ENCODE results near the gene VIPAS39. TPM values are rescaled to one million over a fixed set of nuclear protein-coding genes. Genes with fewer than 3 reads are reported as not detected.

VIPAS39 gene
- total RNA-seq, 1 experiment from 2014 or later, result 16.7 TPM

DNA sequence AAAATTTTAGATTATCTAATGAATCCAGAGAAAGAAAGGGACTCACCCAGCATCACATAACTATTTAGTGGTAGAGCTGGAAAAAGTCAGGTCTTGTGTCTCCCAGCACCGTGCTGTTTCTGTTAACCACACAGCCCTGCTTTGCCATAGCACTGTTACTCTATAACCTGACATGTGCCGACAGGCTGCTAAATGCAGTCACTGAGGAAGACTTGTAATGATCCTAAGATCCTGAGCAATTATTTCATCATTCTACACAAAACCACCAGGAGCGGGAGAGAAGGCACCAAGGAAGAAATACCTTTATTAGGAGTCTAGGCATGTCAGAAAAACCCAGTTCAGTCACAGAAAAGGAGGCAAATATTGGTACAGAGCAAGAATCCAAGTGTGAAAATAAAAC lies 31.0 kb downstream of the VIPAS39 start:
- no TSS peak for BruUV-seq (replicated peaks)
- H3K4me3 ChIP-seq (ENCODE audit: low read depth, low read length, poor library complexity, severe bottlenecking), result no peak overlapping the region
- intact Hi-C loops (cut with micrococcal nuclease; ENCODE audit: unreplicated experiment), result no loop called here
- CTCF ChIA-PET, result no interaction called here
- no peaks in the 10 kb centered on the region for H3K27me3 ChIP-seq (replicated peaks; ENCODE audit: insufficient read depth, low read depth, low read length, poor library complexity)
- H3K36me3 ChIP-seq (ENCODE audit: insufficient read depth, low read length, poor library complexity, severe bottlenecking), result peaks cover 37% of the 10 kb centered on the region
- DNase-seq (ENCODE audit: low spot score), result no peak
- no peak overlapping the region for H3K27ac ChIP-seq (ENCODE audit: low read depth, low read length, poor library complexity, severe bottlenecking)
- POLR2A ChIA-PET (ENCODE audit: low non-redundant PET), result no interaction called here
- TF ChIP-seq CTCF (conservative IDR thresholded peaks at IDR 0.05; ENCODE audit: low read depth, low read length), result no peak
- no peak for TF ChIP-seq EZH2 (IDR thresholded peaks at IDR 0.05; ENCODE audit: borderline replicate concordance, low read depth, low read length, poor library complexity, severe bottlenecking)
- H3K9me3 ChIP-seq (ENCODE audit: low read depth, low read length, poor library complexity, severe bottlenecking), result no peaks in the 10 kb centered on the region
- H3K4me1 ChIP-seq (ENCODE audit: insufficient read depth, low read length, poor library complexity, severe bottlenecking), result no peaks in the 10 kb centered on the region

DNA sequence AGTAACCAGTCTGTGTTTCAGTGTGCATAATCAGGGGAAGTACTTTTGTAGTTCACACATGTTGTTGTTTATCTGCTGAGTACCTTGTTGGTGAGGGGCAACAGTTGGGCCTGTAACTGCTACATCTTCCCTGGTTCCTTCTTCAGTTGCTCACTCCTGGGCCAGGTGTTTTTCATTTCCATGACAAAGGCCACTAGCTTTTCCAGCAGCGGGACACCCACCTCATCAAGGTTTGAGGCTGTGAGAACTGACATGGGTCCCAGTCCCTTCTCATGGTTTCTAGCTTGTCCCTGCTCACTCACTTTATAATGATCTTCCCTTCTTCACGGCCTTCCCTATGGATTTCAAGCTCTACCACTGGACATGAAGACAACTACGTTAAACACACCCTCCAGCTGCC lies 32.5 kb downstream of the VIPAS39 start:
- BruUV-seq (replicated peaks), result no TSS peak
- CTCF ChIA-PET, result no interaction called here

GRCh38 chr14:77423423-77423822 lies 34.0 kb downstream of the VIPAS39 start, which contains the start of gene NOXRED1:
Gene NOXRED1, minus strand, starts transcription at chr14:77423523. Its CDS starts 634 bp downstream, at chr14:77422889.
- intact Hi-C loops (cut with micrococcal nuclease; ENCODE audit: unreplicated experiment), result no loop called here
- Histone ChIP-seq H3K4me3 (ENCODE audit: low read depth, low read length, poor library complexity, severe bottlenecking) (no peak within 1 kb of the TSS), H3K27me3 (replicated peaks; ENCODE audit: insufficient read depth, low read depth, low read length, poor library complexity) (no peaks in the 10 kb centered on the region), H3K36me3 (ENCODE audit: insufficient read depth, low read length, poor library complexity, severe bottlenecking) (peaks cover 29% of the 10 kb centered on the region), H3K9me3 (ENCODE audit: low read depth, low read length, poor library complexity, severe bottlenecking) (no peaks in the 10 kb centered on the region), H3K4me1 (ENCODE audit: insufficient read depth, low read length, poor library complexity, severe bottlenecking) (no peaks in the 10 kb centered on the region), H3K27ac (ENCODE audit: low read depth, low read length, poor library complexity, severe bottlenecking) (no peak within 1 kb of the TSS)
- DNase-seq (ENCODE audit: low spot score), result no peak
- CTCF ChIA-PET, result no interaction called here
- BruUV-seq (replicated peaks), result no TSS peak
- TF ChIP-seq CTCF (conservative IDR thresholded peaks at IDR 0.05; ENCODE audit: low read depth, low read length), result no peak
- no peak for TF ChIP-seq EZH2 (IDR thresholded peaks at IDR 0.05; ENCODE audit: borderline replicate concordance, low read depth, low read length, poor library complexity, severe bottlenecking)
- POLR2A ChIA-PET (ENCODE audit: low non-redundant PET), result no interaction called here

More for the DNA sequence above, 32.5 kb downstream of the VIPAS39 start:
- POLR2A ChIA-PET (ENCODE audit: low non-redundant PET), result no interaction called here
- H3K9me3 ChIP-seq (ENCODE audit: low read depth, low read length, poor library complexity, severe bottlenecking), result no peaks in the 10 kb centered on the region
- H3K36me3 ChIP-seq (ENCODE audit: insufficient read depth, low read length, poor library complexity, severe bottlenecking), result peaks cover 37% of the 10 kb centered on the region
- H3K27me3 ChIP-seq (replicated peaks; ENCODE audit: insufficient read depth, low read depth, low read length, poor library complexity), result no peaks in the 10 kb centered on the region
- no peak overlapping the region for H3K4me3 ChIP-seq (ENCODE audit: low read depth, low read length, poor library complexity, severe bottlenecking)
- H3K27ac ChIP-seq (ENCODE audit: low read depth, low read length, poor library complexity, severe bottlenecking), result no peak overlapping the region
- intact Hi-C loops (cut with micrococcal nuclease; ENCODE audit: unreplicated experiment), result no loop called here
- no peak for DNase-seq (ENCODE audit: low spot score)
- TF ChIP-seq EZH2 (IDR thresholded peaks at IDR 0.05; ENCODE audit: borderline replicate concordance, low read depth, low read length, poor library complexity, severe bottlenecking), result no peak
- TF ChIP-seq CTCF (conservative IDR thresholded peaks at IDR 0.05; ENCODE audit: low read depth, low read length), result no peak
- H3K4me1 ChIP-seq (ENCODE audit: insufficient read depth, low read length, poor library complexity, severe bottlenecking), result no peaks in the 10 kb centered on the region

Measured in A673 (cell line).